Measurements from ENCODE around the gene KIAA1671. TPM values are rescaled to one million over a fixed set of nuclear protein-coding genes. Genes with fewer than 3 reads are reported as not detected.

KIAA1671 gene
- polyA plus RNA-seq, 1 donor from 2014 or later, result 3.0 TPM

GRCh38 chr22:25235547-25236290 is 283.2 kb downstream of the KIAA1671 start:
- Histone ChIP-seq H3K27ac (ENCODE audit: low read length) (no peak overlapping the region), H3K9me2 (ENCODE audit: insufficient read depth, low read length) (no peaks in the 10 kb centered on the region), H3K4me3 (ENCODE audit: low read length) (peak overlapping the region; percentile 26), H3K27me3 (ENCODE audit: insufficient read depth, low read depth, low read length) (no peaks in the 10 kb centered on the region), H3K9me3 (ENCODE audit: low read length) (no peaks in the 10 kb centered on the region), H3F3A (ENCODE audit: insufficient read depth, low read length, poor library complexity, severe bottlenecking) (no peaks in the 10 kb centered on the region), H3K36me3 (ENCODE audit: insufficient read depth, low read length) (no peaks in the 10 kb centered on the region), H4K20me1 (ENCODE audit: insufficient read depth) (no peaks in the 10 kb centered on the region), H3K4me2 (ENCODE audit: low read length) (no peak overlapping the region), H3K9ac (ENCODE audit: low read length) (no peak overlapping the region), H3K79me2 (replicated peaks; ENCODE audit: insufficient read depth, low read length) (no peaks in the 10 kb centered on the region), H2AFZ (ENCODE audit: low read depth, low read length) (no peak overlapping the region)
- TF ChIP-seq POLR2AphosphoS5 (IDR thresholded peaks at IDR 0.05) (no peak), REST (IDR thresholded peaks at IDR 0.05; ENCODE audit: borderline replicate concordance) (no peak), EZH2 (IDR thresholded peaks at IDR 0.05; ENCODE audit: borderline replicate concordance, insufficient read depth, low read length, poor library complexity, severe bottlenecking) (no peak), TAF1 (IDR thresholded peaks at IDR 0.05; ENCODE audit: low read depth) (no peak), CTCF (IDR thresholded peaks at IDR 0.05; ENCODE audit: poor library complexity, severe bottlenecking) (peak; percentile 82), RAD21 (conservative IDR thresholded peaks at IDR 0.05) (peak; percentile 79), SMC3 (conservative IDR thresholded peaks at IDR 0.05; ENCODE audit: poor library complexity) (peak; percentile 80)

GRCh38 chr22:25236417-25236816 is 283.9 kb downstream of the KIAA1671 start:
- TF ChIP-seq TAF1 (IDR thresholded peaks at IDR 0.05; ENCODE audit: low read depth) (no peak), EP300 (conservative IDR thresholded peaks at IDR 0.05; ENCODE audit: poor library complexity, severe bottlenecking) (no peak)
- Histone ChIP-seq H3K9ac (ENCODE audit: low read length) (no peak overlapping the region), H3K27ac (ENCODE audit: low read length) (no peak overlapping the region), H3K79me2 (replicated peaks; ENCODE audit: insufficient read depth, low read length) (no peaks in the 10 kb centered on the region), H3K36me3 (ENCODE audit: insufficient read depth, low read length) (no peaks in the 10 kb centered on the region), H3K4me2 (ENCODE audit: low read length) (no peak overlapping the region), H3K9me2 (ENCODE audit: insufficient read depth, low read length) (no peaks in the 10 kb centered on the region), H2AFZ (ENCODE audit: low read depth, low read length) (no peak overlapping the region), H4K20me1 (ENCODE audit: insufficient read depth) (no peaks in the 10 kb centered on the region), H3K27me3 (ENCODE audit: insufficient read depth, low read depth, low read length) (no peaks in the 10 kb centered on the region), H3K4me3 (ENCODE audit: low read length) (no peak overlapping the region), H3K9me3 (ENCODE audit: low read length) (no peaks in the 10 kb centered on the region), H3F3A (ENCODE audit: insufficient read depth, low read length, poor library complexity, severe bottlenecking) (no peaks in the 10 kb centered on the region)

- Histone ChIP-seq H2AFZ (ENCODE audit: low read depth, low read length) (no peak overlapping the region), H3K27ac (ENCODE audit: low read length) (no peak overlapping the region), H3F3A (ENCODE audit: insufficient read depth, low read length, poor library complexity, severe bottlenecking) (no peaks in the 10 kb centered on the region), H3K4me2 (ENCODE audit: low read length) (no peak overlapping the region), H3K9ac (ENCODE audit: low read length) (no peak overlapping the region), H3K4me3 (ENCODE audit: low read length) (no peak overlapping the region), H3K36me3 (ENCODE audit: insufficient read depth, low read length) (no peaks in the 10 kb centered on the region), H3K9me2 (ENCODE audit: insufficient read depth, low read length) (no peaks in the 10 kb centered on the region), H3K9me3 (ENCODE audit: low read length) (no peaks in the 10 kb centered on the region), H3K27me3 (ENCODE audit: insufficient read depth, low read depth, low read length) (no peaks in the 10 kb centered on the region), H3K79me2 (replicated peaks; ENCODE audit: insufficient read depth, low read length) (no peaks in the 10 kb centered on the region), H4K20me1 (ENCODE audit: insufficient read depth) (no peaks in the 10 kb centered on the region)
- TF ChIP-seq REST (IDR thresholded peaks at IDR 0.05; ENCODE audit: borderline replicate concordance) (no peak), CTCF (IDR thresholded peaks at IDR 0.05; ENCODE audit: poor library complexity, severe bottlenecking) (no peak), RAD21 (conservative IDR thresholded peaks at IDR 0.05) (no peak), EZH2 (IDR thresholded peaks at IDR 0.05; ENCODE audit: borderline replicate concordance, insufficient read depth, low read length, poor library complexity, severe bottlenecking) (no peak), MXI1 (conservative IDR thresholded peaks at IDR 0.05; ENCODE audit: poor library complexity, severe bottlenecking) (no peak), SMC3 (conservative IDR thresholded peaks at IDR 0.05; ENCODE audit: poor library complexity) (no peak), TAF1 (IDR thresholded peaks at IDR 0.05; ENCODE audit: low read depth) (no peak), EP300 (conservative IDR thresholded peaks at IDR 0.05; ENCODE audit: poor library complexity, severe bottlenecking) (no peak), POLR2AphosphoS5 (IDR thresholded peaks at IDR 0.05) (no peak)
Observed at GRCh38 chr22:25237503-25237902, 285.0 kb downstream of the KIAA1671 start.
